Liver (tissue), 9 donors: ENCODE results near the gene KLHDC10. TPM values are rescaled to one million over a fixed set of nuclear protein-coding genes. Genes with fewer than 3 reads are reported as not detected.
A peak's percentile ranks its signal among the peaks of the same experiment; 100 is the strongest.

ENCODE experiments used
- DNase-seq: peaks from one replicate; pipeline ENCODE4 v3.0.0-alpha.2; 2017; ENCODE audit warnings: low spot score
- H3K27ac ChIP-seq, 2 donors: one replicate each; pipeline ENCODE4 v1.7.0; 2013; ENCODE audit warnings: inconsistent platforms in 2 of 2, low read length in 2 of 2, control low read depth in 1 of 2, low read depth in 1 of 2, mild to moderate bottlenecking in 1 of 2
- H3K27me3 ChIP-seq, 4 donors: one replicate each; pipeline versions ENCODE4 v1.6.1 to v1.7.0; 2013; ENCODE audit warnings: low read length in 3 of 4, inconsistent platforms in 1 of 4, mild to moderate bottlenecking in 1 of 4, moderate library complexity in 1 of 4; ENCODE audit not compliant: control insufficient read depth in 4 of 4, insufficient read depth in 4 of 4
- H3K36me3 ChIP-seq, 4 donors: one replicate each; pipeline versions ENCODE4 v1.6.1 to v1.7.0; 2013; ENCODE audit warnings: low read length in 3 of 4, mild to moderate bottlenecking in 3 of 4, low read depth in 1 of 4, moderate library complexity in 1 of 4; ENCODE audit not compliant: control insufficient read depth in 4 of 4, insufficient read depth in 3 of 4
- H3K4me1 ChIP-seq, 4 donors: one replicate each; pipeline versions ENCODE4 v1.6.1 to v1.7.0; 2013; ENCODE audit warnings: low read length in 3 of 4, mild to moderate bottlenecking in 3 of 4, moderate library complexity in 1 of 4; ENCODE audit not compliant: control insufficient read depth in 4 of 4, insufficient read depth in 4 of 4
- H3K4me3 ChIP-seq, 3 donors: one replicate each; pipeline versions ENCODE4 v1.6.1 to v1.7.0; 2013; ENCODE audit warnings: low read length in 3 of 3, control low read depth in 1 of 3, low read depth in 1 of 3, mild to moderate bottlenecking in 1 of 3
- H3K9ac ChIP-seq, 2 donors: one replicate each; pipeline ENCODE4 v1.7.0; 2013; ENCODE audit warnings: low read length in 2 of 2, mild to moderate bottlenecking in 2 of 2, moderate library complexity in 2 of 2, control low read depth in 1 of 2, low read depth in 1 of 2
- H3K9me3 ChIP-seq, 4 donors: one replicate each; pipeline versions ENCODE4 v1.6.1 to v1.7.0; 2013; ENCODE audit warnings: low read length in 3 of 4; ENCODE audit not compliant: control insufficient read depth in 4 of 4
- EGR1 ChIP-seq, 2 donors: IDR thresholded peaks; 2 replicates each; pipeline ENCODE4 v1.6.1; 2016 to 2018; ENCODE audit warnings: antibody characterized with exemption in 2 of 2, low read depth in 2 of 2
- FOXA2 ChIP-seq: IDR thresholded peaks from 2 replicates; pipeline ENCODE4 v1.6.1; 2016; ENCODE audit warnings: antibody characterized with exemption
- GABPA ChIP-seq, 2 donors: IDR thresholded peaks in 1 of 2; conservative IDR thresholded peaks in 1 of 2; 2 replicates each; pipeline ENCODE4 v1.6.1; 2016; ENCODE audit warnings: antibody characterized with exemption in 2 of 2, mild to moderate bottlenecking in 1 of 2, moderate library complexity in 1 of 2
- HNF4A ChIP-seq, 2 donors: conservative IDR thresholded peaks; 2 replicates each; pipeline ENCODE4 v1.6.1; 2016; ENCODE audit warnings: antibody characterized with exemption in 2 of 2, mild to moderate bottlenecking in 2 of 2
- HNF4G ChIP-seq: IDR thresholded peaks from 2 replicates; pipeline ENCODE4 v1.6.1; 2016; ENCODE audit warnings: antibody characterized with exemption
- JUND ChIP-seq, 2 donors: IDR thresholded peaks; 2 replicates each; pipeline ENCODE4 v1.6.1; 2016; ENCODE audit warnings: antibody characterized with exemption in 2 of 2
- NR2F2 ChIP-seq: IDR thresholded peaks from 2 replicates; pipeline ENCODE4 v1.6.1; 2016; ENCODE audit warnings: antibody characterized with exemption
- RAD21 ChIP-seq, 2 donors: IDR thresholded peaks; 2 replicates each; pipeline ENCODE4 v1.6.1; 2016; ENCODE audit warnings: antibody characterized with exemption in 2 of 2, mild to moderate bottlenecking in 2 of 2
- RXRA ChIP-seq, 2 donors: IDR thresholded peaks; 2 replicates each; pipeline ENCODE4 v1.6.1; 2017 to 2018; ENCODE audit warnings: antibody characterized with exemption in 2 of 2, mild to moderate bottlenecking in 1 of 2
- SP1 ChIP-seq: IDR thresholded peaks from 2 replicates; pipeline ENCODE4 v1.6.1; 2018; ENCODE audit warnings: antibody characterized with exemption, mild to moderate bottlenecking
- TAF1 ChIP-seq: conservative IDR thresholded peaks from 2 replicates; pipeline ENCODE4 v1.6.1; 2016; ENCODE audit warnings: antibody characterized with exemption, mild to moderate bottlenecking
- YY1 ChIP-seq: IDR thresholded peaks from 2 replicates; pipeline ENCODE4 v1.6.1; 2016; ENCODE audit warnings: antibody characterized with exemption, mild to moderate bottlenecking
- WGBS: extraction: QIAGEN DNeasy Blood & Tissue Kit; methylation state at CpG from one replicate; pipeline ENCODE4 v1.1.7; 2013; 5-methylcytosine and 5-hydroxymethylcytosine counted together
- polyA plus RNA-seq, 2 donors: library from polyadenylated mRNA; stranded (reverse) in 1 of 2; unstranded in 1 of 2; fragments of 200-250 nt in 1 of 2; fragments of >200 nt in 1 of 2; fragmentation: Nextera tagmentation in 1 of 2; extraction: Ambion mirVana in 1 of 2; gene quantifications; one replicate each; pipeline versions ENCODE4 v1.2.1 to v1.2.3, GENCODE V29; 2013 to 2015
- total RNA-seq, 2 donors: library from RNA; depleted of rRNA; stranded (reverse); fragments of >200 nt; gene quantifications; one replicate each; pipeline ENCODE4 v1.2.3, GENCODE V29; 2014
- TF ChIP-seq, protein P1 (sequence below): fragments of 150-350 bp; IDR thresholded peaks from 2 replicates; pipeline ENCODE4 v1.5.1; 2017; ENCODE audit warnings: improper control_type of control experiment, low read depth, low read length; ENCODE audit not compliant: missing input control
- TF ChIP-seq, protein P2 (sequence below): IDR thresholded peaks from 2 replicates; pipeline ENCODE4 v1.6.1; 2016; ENCODE audit warnings: antibody characterized with exemption
- TF ChIP-seq, protein P3 (sequence below): IDR thresholded peaks from 2 replicates; pipeline ENCODE4 v1.6.1; 2016; ENCODE audit warnings: antibody characterized with exemption
- TF ChIP-seq, protein P4 (sequence below): IDR thresholded peaks from 2 replicates; pipeline ENCODE4 v1.6.1; 2016; ENCODE audit warnings: antibody characterized with exemption
- donor health status: healthy.
- donor health status: healthy.
- donor health status: healthy.
- donor health status: healthy.
- donor health status: healthy.

The KLHDC10 gene
- total and polyA plus RNA-seq, 4 donors, result 10.8 to 31.2 (median 17.4) TPM

DNA sequence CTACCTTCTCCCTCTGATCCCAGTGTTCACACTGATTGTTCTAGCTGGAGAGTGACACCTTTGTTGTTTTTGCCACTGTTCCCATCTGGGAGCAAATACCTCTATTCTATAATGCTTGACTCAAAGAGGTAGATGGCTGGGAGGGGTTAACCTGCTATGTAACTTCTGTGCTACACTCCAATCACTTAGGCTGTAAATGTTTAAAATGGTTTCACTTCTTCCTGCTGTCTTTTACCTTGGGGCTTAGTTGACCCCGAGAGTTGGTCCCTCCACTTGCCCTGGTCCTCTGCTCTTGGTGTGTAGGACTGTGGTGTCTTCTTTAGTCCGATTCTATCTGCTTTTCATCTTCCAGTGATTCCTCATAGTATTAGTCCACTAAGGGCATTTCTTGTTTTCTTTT is 22.3 kb downstream of the KLHDC10 start:
- Histone ChIP-seq H3K9ac (no peak overlapping the region), H3K27ac (no peak overlapping the region), H3K36me3 (no peaks in the 10 kb centered on the region), H3K9me3 (no peaks in the 10 kb centered on the region), H3K4me1 (peaks cover 0 to 17% (median 6%) of the 10 kb centered on the region in 4 donors), H3K27me3 (no peaks in the 10 kb centered on the region), H3K4me3 (no peak overlapping the region)
- no peak for TF ChIP-seq HNF4A (conservative IDR thresholded peaks at IDR 0.05)
- TF ChIP-seq EGR1 (IDR thresholded peaks at IDR 0.05; ENCODE audit: low read depth in 2 of 2), result no peak
- no peak for TF ChIP-seq HNF4G
- TF ChIP-seq, protein P1, sequence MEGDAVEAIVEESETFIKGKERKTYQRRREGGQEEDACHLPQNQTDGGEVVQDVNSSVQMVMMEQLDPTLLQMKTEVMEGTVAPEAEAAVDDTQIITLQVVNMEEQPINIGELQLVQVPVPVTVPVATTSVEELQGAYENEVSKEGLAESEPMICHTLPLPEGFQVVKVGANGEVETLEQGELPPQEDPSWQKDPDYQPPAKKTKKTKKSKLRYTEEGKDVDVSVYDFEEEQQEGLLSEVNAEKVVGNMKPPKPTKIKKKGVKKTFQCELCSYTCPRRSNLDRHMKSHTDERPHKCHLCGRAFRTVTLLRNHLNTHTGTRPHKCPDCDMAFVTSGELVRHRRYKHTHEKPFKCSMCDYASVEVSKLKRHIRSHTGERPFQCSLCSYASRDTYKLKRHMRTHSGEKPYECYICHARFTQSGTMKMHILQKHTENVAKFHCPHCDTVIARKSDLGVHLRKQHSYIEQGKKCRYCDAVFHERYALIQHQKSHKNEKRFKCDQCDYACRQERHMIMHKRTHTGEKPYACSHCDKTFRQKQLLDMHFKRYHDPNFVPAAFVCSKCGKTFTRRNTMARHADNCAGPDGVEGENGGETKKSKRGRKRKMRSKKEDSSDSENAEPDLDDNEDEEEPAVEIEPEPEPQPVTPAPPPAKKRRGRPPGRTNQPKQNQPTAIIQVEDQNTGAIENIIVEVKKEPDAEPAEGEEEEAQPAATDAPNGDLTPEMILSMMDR, result no peak
- no peak for TF ChIP-seq TAF1
- TF ChIP-seq SP1, result no peak
- 94% methylated on average over 2 of the region's 2 CpGs for WGBS
- DNase-seq, result no peak

DNA sequence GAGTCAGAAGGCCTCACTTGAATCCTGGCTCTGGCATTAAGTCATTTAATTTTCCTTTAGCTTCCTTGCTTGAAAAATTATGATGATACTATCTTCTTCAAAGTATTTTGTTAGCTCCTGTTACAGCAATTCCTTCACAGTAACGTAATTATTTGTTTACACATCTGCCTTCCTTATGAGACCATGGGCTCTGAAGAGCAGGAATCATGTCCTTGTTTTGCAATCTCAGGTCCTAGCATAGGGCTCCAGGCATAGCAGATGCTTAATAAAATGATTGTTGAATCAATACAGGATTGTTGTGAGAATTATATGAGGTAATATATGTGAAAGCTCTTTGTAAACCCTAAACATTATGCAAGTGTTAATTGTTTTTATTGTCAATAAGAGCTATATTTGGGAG is 25.5 kb downstream of the KLHDC10 start:
- DNase-seq, result no peak
- no peak overlapping the region for H3K9ac ChIP-seq
- no peak overlapping the region for H3K4me3 ChIP-seq
- H3K9me3 ChIP-seq, result no peaks in the 10 kb centered on the region
- no peaks in the 10 kb centered on the region for H3K27me3 ChIP-seq
- TF ChIP-seq SP1, result no peak
- TF ChIP-seq JUND (IDR thresholded peaks at IDR 0.05), result no peak
- no peak for TF ChIP-seq TAF1
- TF ChIP-seq, protein P2, sequence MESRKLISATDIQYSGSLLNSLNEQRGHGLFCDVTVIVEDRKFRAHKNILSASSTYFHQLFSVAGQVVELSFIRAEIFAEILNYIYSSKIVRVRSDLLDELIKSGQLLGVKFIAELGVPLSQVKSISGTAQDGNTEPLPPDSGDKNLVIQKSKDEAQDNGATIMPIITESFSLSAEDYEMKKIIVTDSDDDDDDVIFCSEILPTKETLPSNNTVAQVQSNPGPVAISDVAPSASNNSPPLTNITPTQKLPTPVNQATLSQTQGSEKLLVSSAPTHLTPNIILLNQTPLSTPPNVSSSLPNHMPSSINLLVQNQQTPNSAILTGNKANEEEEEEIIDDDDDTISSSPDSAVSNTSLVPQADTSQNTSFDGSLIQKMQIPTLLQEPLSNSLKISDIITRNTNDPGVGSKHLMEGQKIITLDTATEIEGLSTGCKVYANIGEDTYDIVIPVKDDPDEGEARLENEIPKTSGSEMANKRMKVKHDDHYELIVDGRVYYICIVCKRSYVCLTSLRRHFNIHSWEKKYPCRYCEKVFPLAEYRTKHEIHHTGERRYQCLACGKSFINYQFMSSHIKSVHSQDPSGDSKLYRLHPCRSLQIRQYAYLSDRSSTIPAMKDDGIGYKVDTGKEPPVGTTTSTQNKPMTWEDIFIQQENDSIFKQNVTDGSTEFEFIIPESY, result no peak
- no peak for TF ChIP-seq YY1
- peaks cover 0 to 17% (median 6%) of the 10 kb centered on the region in 4 donors for H3K4me1 ChIP-seq
- no peaks in the 10 kb centered on the region for H3K36me3 ChIP-seq
- WGBS, result 25% methylated on average over 1 of the region's 1 CpG
- H3K27ac ChIP-seq, result no peak overlapping the region

DNA sequence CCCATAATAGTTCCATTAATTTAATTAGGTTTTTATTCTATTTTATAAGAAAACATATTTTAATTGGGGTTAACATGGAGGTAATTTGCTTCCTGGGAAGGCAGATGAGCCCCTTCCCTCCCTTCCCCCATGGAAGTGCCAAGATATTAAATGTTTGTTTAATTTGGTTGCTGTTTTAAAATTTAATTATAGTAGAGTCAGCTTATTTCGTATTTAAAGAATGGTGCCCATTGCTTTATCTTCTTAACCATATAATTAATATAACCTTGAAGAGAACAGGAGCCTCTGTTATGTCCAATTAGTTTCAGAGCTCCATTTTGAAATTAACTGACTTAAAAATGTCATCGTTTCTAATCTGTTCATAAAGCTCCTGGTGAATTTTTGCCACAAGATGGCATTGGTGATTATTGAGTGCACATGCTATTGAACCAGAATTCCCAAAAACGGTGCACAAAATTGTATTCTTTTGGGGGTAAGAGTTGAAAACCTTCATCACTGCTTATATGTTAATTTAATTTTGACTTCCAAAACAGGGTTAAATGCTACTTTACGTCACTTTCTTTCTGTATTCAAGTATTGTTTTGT is 26.0 kb downstream of the KLHDC10 start:
- no peaks in the 10 kb centered on the region for H3K9me3 ChIP-seq
- no peak for TF ChIP-seq GABPA (IDR thresholded peaks at IDR 0.05 in 1 of 2, conservative IDR thresholded peaks at IDR 0.05 in 1 of 2)
- TF ChIP-seq SP1, result no peak
- TF ChIP-seq, protein P3, sequence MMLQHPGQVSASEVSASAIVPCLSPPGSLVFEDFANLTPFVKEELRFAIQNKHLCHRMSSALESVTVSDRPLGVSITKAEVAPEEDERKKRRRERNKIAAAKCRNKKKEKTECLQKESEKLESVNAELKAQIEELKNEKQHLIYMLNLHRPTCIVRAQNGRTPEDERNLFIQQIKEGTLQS, result no peak
- no peak for TF ChIP-seq JUND (IDR thresholded peaks at IDR 0.05)
- no peak for TF ChIP-seq RXRA (IDR thresholded peaks at IDR 0.05)
- TF ChIP-seq, protein P2, result no peak
- no peak for TF ChIP-seq YY1
- TF ChIP-seq, protein P1, result peak; percentile 40
- no peak for TF ChIP-seq HNF4G
- no peak for TF ChIP-seq FOXA2
- TF ChIP-seq TAF1, result no peak
- TF ChIP-seq NR2F2, result no peak
- no peak for TF ChIP-seq HNF4A (conservative IDR thresholded peaks at IDR 0.05)
- TF ChIP-seq, protein P4, sequence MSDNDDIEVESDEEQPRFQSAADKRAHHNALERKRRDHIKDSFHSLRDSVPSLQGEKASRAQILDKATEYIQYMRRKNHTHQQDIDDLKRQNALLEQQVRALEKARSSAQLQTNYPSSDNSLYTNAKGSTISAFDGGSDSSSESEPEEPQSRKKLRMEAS, result no peak
- TF ChIP-seq RAD21 (IDR thresholded peaks at IDR 0.05), result peak; percentile 72 to 75
- no peak overlapping the region for H3K4me3 ChIP-seq
- WGBS, result 42% methylated on average over 4 of the region's 4 CpGs
- H3K36me3 ChIP-seq, result no peaks in the 10 kb centered on the region
- H3K27me3 ChIP-seq, result no peaks in the 10 kb centered on the region
- H3K27ac ChIP-seq, result no peak overlapping the region
- H3K4me1 ChIP-seq, result peaks cover 0 to 17% (median 6%) of the 10 kb centered on the region in 4 donors
- DNase-seq, result no peak
- H3K9ac ChIP-seq, result no peak overlapping the region
